GM12878 (cell line): Measurements from ENCODE around the gene PET117. TPM values are rescaled to one million over a fixed set of nuclear protein-coding genes. Genes with fewer than 3 reads are reported as not detected.

ENCODE experiments used
- ATAC-seq: fragments of 200-7000 bp; cut with Tn5 transposase; 3 replicates; pipeline ENCODE4 v1.9.1; 2020; ENCODE audit warnings: mild to moderate bottlenecking, moderate library complexity
- BruUV-seq: library from RNA; stranded (reverse); fragments of 400-500 nt; replicated peaks from 2 replicates; lab custom pipeline; 2021; lab: Mats Ljungman, UMichigan
- CTCF ChIA-PET: fragments of 300-600 bp; sonication (Branson Sonifier 250); formaldehyde crosslinking; extraction: SDS; loops from one replicate; lab custom pipeline; 2021; ENCODE audit warnings: inconsistent platforms; lab: Yijun Ruan, JAX
- POLR2A ChIA-PET: fragments of 350-600 bp; formaldehyde crosslinking; extraction: SDS; loops from one replicate; lab custom pipeline; 2021; ENCODE audit warnings: inconsistent platforms; lab: Charles Lee
- RAD21 ChIA-PET: fragments of 300-600 bp; sonication (Branson Sonifier 250); formaldehyde crosslinking; loops from one replicate; lab custom pipeline; 2023; ENCODE audit warnings: antibody characterized with exemption; ENCODE audit not compliant: unreplicated experiment; lab: Charles Lee
- SMC1A ChIA-PET: fragments of 300-600 bp; sonication (Branson Sonifier 250); formaldehyde crosslinking; loops from one replicate; lab custom pipeline; 2023; ENCODE audit not compliant: unreplicated experiment, uncharacterized antibody; lab: Charles Lee
- DNase-seq: peaks from one replicate; pipeline ENCODE4 v3.0.0-alpha.2; 2011; ENCODE audit warnings: low read depth, low spot score
- FAIRE-seq: peaks from 3 replicates; lab custom pipeline; 2011; peaks lifted over from hg19 to GRCh38; lab: Jason Lieb, UNC
- H2AFZ ChIP-seq: 2 replicates; pipeline ENCODE4 v1.6.0; 2011; ENCODE audit warnings: low read depth, low read length, control low read depth; ENCODE audit not compliant: control insufficient read depth
- H3K27ac ChIP-seq: 2 replicates; pipeline ENCODE4 v1.5.1; 2011; ENCODE audit warnings: control low read depth; ENCODE audit not compliant: control insufficient read depth, insufficient read depth
- H3K27me3 ChIP-seq, 2 experiments: replicated peaks in 1 of 2; 2 replicates each; pipeline versions ENCODE4 v1.6.0 to v1.6.1; 2011; ENCODE audit warnings: low read length in 1 of 2; ENCODE audit not compliant: control insufficient read depth in 2 of 2, insufficient read depth in 2 of 2
- H3K36me3 ChIP-seq, 2 experiments: 2 replicates each; pipeline ENCODE4 v1.5.1; 2011; ENCODE audit warnings: low read length in 1 of 2; ENCODE audit not compliant: control insufficient read depth in 2 of 2, insufficient read depth in 2 of 2
- H3K4me1 ChIP-seq: 2 replicates; pipeline ENCODE4 v1.6.1; 2011; ENCODE audit warnings: mild to moderate bottlenecking, low read length, moderate library complexity, mixed read lengths; ENCODE audit not compliant: control insufficient read depth, insufficient read depth
- H3K4me2 ChIP-seq: 2 replicates; pipeline ENCODE4 v1.6.0; 2011; ENCODE audit warnings: control low read depth; ENCODE audit not compliant: control insufficient read depth, insufficient read depth
- H3K4me3 ChIP-seq: fragments of 200-600 bp; sonication (generic); 2 replicates; pipeline ENCODE4 v1.5.1; 2016
- H3K79me2 ChIP-seq: 2 replicates; pipeline ENCODE4 v1.6.0; 2011; ENCODE audit warnings: low read length; ENCODE audit not compliant: control insufficient read depth, insufficient read depth
- H3K9ac ChIP-seq: 2 replicates; pipeline ENCODE4 v1.8.0; 2011; ENCODE audit warnings: low read length, control low read depth, mixed read lengths; ENCODE audit not compliant: control insufficient read depth, insufficient read depth
- H3K9me3 ChIP-seq: replicated peaks from 3 replicates; pipeline ENCODE4 v1.5.1; 2011; ENCODE audit warnings: mild to moderate bottlenecking, low read length; ENCODE audit not compliant: control insufficient read depth, insufficient read depth
- H4K20me1 ChIP-seq: 2 replicates; pipeline ENCODE4 v1.6.0; 2011; ENCODE audit not compliant: control insufficient read depth, insufficient read depth
- CEBPZ ChIP-seq: fragments of 150-350 bp; IDR thresholded peaks from 2 replicates; pipeline ENCODE4 v1.6.1; 2016; ENCODE audit warnings: low read depth, low read length
- KDM1A ChIP-seq: fragments of 200-600 bp; sonication (generic); IDR thresholded peaks from 2 replicates; pipeline ENCODE4 v1.6.1; 2016; ENCODE audit warnings: borderline replicate concordance
- NBN ChIP-seq: fragments of 450-650 bp; IDR thresholded peaks from 2 replicates; pipeline ENCODE4 v1.6.1; 2016
- NFYB ChIP-seq: IDR thresholded peaks from 2 replicates; pipeline ENCODE4 v1.6.1; 2011; ENCODE audit warnings: low read depth, mild to moderate bottlenecking, low read length, improper control_type of control experiment, moderate library complexity; ENCODE audit not compliant: insufficient read depth
- NR2C1 ChIP-seq: fragments of 450-650 bp; IDR thresholded peaks from 2 replicates; pipeline ENCODE4 v1.6.1; 2017; ENCODE audit warnings: antibody characterized with exemption, mild to moderate bottlenecking, moderate library complexity
- NRF1 ChIP-seq: conservative IDR thresholded peaks from 2 replicates; pipeline ENCODE4 v1.6.1; 2011; ENCODE audit warnings: mild to moderate bottlenecking, low read depth, low read length, improper control_type of control experiment
- RBBP5 ChIP-seq: fragments of 200-600 bp; sonication (generic); conservative IDR thresholded peaks from 2 replicates; pipeline ENCODE4 v1.6.1; 2016
- TAF1 ChIP-seq: IDR thresholded peaks from 2 replicates; pipeline ENCODE4 v1.6.1; 2011; ENCODE audit warnings: mild to moderate bottlenecking, low read depth, low read length, borderline replicate concordance
- ZBTB11 ChIP-seq: fragments of 450-650 bp; formaldehyde crosslinking; IDR thresholded peaks from 2 replicates; pipeline ENCODE4 v1.5.0; 2022; ENCODE audit warnings: mild to moderate bottlenecking, missing genetic modification characterization
- ZZZ3 ChIP-seq: IDR thresholded peaks from 2 replicates; pipeline ENCODE4 v1.6.1; 2011; ENCODE audit warnings: low read depth; ENCODE audit not compliant: control insufficient read depth, insufficient read length
- WGBS: methylation state at CpG from one replicate; pipeline ENCODE4 v1.1.6; 2016; ENCODE audit warnings: low lambda C conversion rate; ENCODE audit not compliant: insufficient replicate concordance, insufficient coverage; ENCODE audit errors: missing lambda C conversion rate; 5-methylcytosine and 5-hydroxymethylcytosine counted together
- in situ Hi-C: fragments of 300-500 bp; cut with MboI; formaldehyde crosslinking; loops from 9 replicates; pipeline ENCODE4 v1.14.3; 2018; ENCODE audit warnings: mixed read lengths
- intact Hi-C: fragments of 100-400 bp; cut with micrococcal nuclease; formaldehyde crosslinking; loops from one replicate; pipeline ENCODE4 v1.14.2; 2022; ENCODE audit not compliant: unreplicated experiment
- polyA plus RNA-seq, 11 experiments: library from polyadenylated mRNA; depleted of rRNA in 4 of 11; unstranded in 6 of 11; stranded (reverse) in 5 of 11; fragments of >200 nt; fragmentation: Nextera tagmentation in 4 of 11; fragmentation: Illumina TruSeq in 1 of 11; extraction: Ambion mirVana in 4 of 11; extraction: Trizol in 1 of 11; gene quantifications; 1 replicate in 1 of 11; 2 replicates in 10 of 11; pipeline versions ENCODE4 v1.2.1 to v1.2.3, GENCODE V29; 2011 to 2016; ENCODE audit warnings: inconsistent platforms in 2 of 11, missing spikeins in 2 of 11, low read depth in 1 of 11
- total RNA-seq, 4 experiments: library from RNA; depleted of rRNA in 3 of 4; stranded (reverse); fragments of >200 nt in 3 of 4; fragmentation: Illumina TruSeq in 1 of 4; extraction: Trizol in 1 of 4; gene quantifications; 2 replicates each; pipeline versions ENCODE4 v1.2.1 to v1.2.3, GENCODE V29; 2013 to 2021
- TF ChIP-seq, protein P1 (sequence below): IDR thresholded peaks from 2 replicates; pipeline ENCODE4 v1.6.1; 2012; ENCODE audit warnings: low read length, inconsistent platforms
- TF ChIP-seq, protein P2 (sequence below): fragments of 450-650 bp; IDR thresholded peaks from 2 replicates; pipeline ENCODE4 v1.6.1; 2014; ENCODE audit warnings: mild to moderate bottlenecking

Gene PET117
- total and polyA plus RNA-seq, 10 of the 15 experiments (the other 5 are each of a cell fraction or from before 2014, with no cell fraction given) = 6.0 to 20.6 (median 11.8) TPM

- Histone ChIP-seq H3K4me2 (no peak overlapping the region), H4K20me1 (no peaks in the 10 kb centered on the region), H3K4me3 (no peak overlapping the region), H3K4me1 (no peaks in the 10 kb centered on the region), H3K79me2 (no peaks in the 10 kb centered on the region), H3K9ac (no peak overlapping the region), H3K27ac (no peak overlapping the region), H3K9me3 (no peaks in the 10 kb centered on the region), H3K27me3 (no peaks in the 10 kb centered on the region), H2AFZ (no peak overlapping the region), H3K36me3 (peaks cover 0 to 5% of the 10 kb centered on the region in 2 experiments; a peak in 3 of 4 replicates)
- TF ChIP-seq NBN = no peak
- TF ChIP-seq NR2C1 = no peak
- no peak for TF ChIP-seq ZBTB11 (CRISPR knock-in tag)
- TF ChIP-seq NFYB = no peak
- TF ChIP-seq TAF1 = no peak
- no peak for TF ChIP-seq NRF1
- no peak for TF ChIP-seq RBBP5
- no peak for TF ChIP-seq CEBPZ
- TF ChIP-seq, protein P1, sequence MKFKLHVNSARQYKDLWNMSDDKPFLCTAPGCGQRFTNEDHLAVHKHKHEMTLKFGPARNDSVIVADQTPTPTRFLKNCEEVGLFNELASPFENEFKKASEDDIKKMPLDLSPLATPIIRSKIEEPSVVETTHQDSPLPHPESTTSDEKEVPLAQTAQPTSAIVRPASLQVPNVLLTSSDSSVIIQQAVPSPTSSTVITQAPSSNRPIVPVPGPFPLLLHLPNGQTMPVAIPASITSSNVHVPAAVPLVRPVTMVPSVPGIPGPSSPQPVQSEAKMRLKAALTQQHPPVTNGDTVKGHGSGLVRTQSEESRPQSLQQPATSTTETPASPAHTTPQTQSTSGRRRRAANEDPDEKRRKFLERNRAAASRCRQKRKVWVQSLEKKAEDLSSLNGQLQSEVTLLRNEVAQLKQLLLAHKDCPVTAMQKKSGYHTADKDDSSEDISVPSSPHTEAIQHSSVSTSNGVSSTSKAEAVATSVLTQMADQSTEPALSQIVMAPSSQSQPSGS = no peak
- no peak for TF ChIP-seq ZZZ3
- TF ChIP-seq, protein P2, sequence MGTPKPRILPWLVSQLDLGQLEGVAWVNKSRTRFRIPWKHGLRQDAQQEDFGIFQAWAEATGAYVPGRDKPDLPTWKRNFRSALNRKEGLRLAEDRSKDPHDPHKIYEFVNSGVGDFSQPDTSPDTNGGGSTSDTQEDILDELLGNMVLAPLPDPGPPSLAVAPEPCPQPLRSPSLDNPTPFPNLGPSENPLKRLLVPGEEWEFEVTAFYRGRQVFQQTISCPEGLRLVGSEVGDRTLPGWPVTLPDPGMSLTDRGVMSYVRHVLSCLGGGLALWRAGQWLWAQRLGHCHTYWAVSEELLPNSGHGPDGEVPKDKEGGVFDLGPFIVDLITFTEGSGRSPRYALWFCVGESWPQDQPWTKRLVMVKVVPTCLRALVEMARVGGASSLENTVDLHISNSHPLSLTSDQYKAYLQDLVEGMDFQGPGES = no peak
- TF ChIP-seq KDM1A = no peak
- ChIA-PET CTCF (interaction anchor here (1.4 kb wide), 1 partner anchor 21 kb away, joined by 3 read pairs; no protein-coding TSS in a partner anchor), POLR2A (no interaction called here), SMC1A (no interaction called here), RAD21 (no interaction called here)
- FAIRE-seq (no peak), ATAC-seq (no peak), DNase-seq (no peak)
- in situ Hi-C loops = no loop called here
- WGBS = 0% methylated on average over 1 of the region's 1 CpG
- intact Hi-C loops = no loop called here
- no TSS peak for BruUV-seq
These were observed 53.6 kb downstream of the PET117 start for GRCh38 chr20:18191306-18191705.
